ENCODE results near the gene KDM4C. TPM values are rescaled to one million over a fixed set of nuclear protein-coding genes. Genes with fewer than 3 reads are reported as not detected.

Gene KDM4C
- total and polyA plus RNA-seq, 8 donors: 6.7 to 129 (median 79.9) TPM

- TF ChIP-seq EP300 (IDR thresholded peaks at IDR 0.05): no peak
- no peak for TF ChIP-seq CTCF (IDR thresholded peaks at IDR 0.05)
- no peak for TF ChIP-seq POLR2A (IDR thresholded peaks at IDR 0.05)
- TF ChIP-seq POLR2AphosphoS5 (IDR thresholded peaks at IDR 0.05): no peak
- H3K27ac ChIP-seq: no peak overlapping the region
- intact Hi-C loops (cut with DNase I; ENCODE audit: low total_unique reads): no loop called here
- no peaks in the 10 kb centered on the region for H3K9me3 ChIP-seq
- WGBS, 5 donors: 40 to 66% (median 51%) methylated on average over 2 of the region's 2 CpGs
- H3K4me1 ChIP-seq: peaks cover 0 to 52% (median 18%) of the 10 kb centered on the region in 4 donors
- no peak for DNase-seq
- H3K27me3 ChIP-seq: no peaks in the 10 kb centered on the region
- H3K4me3 ChIP-seq: no peak overlapping the region
- no peaks in the 10 kb centered on the region for H3K36me3 ChIP-seq
Observed at GRCh38 chr9:6973089-6973488, 215.3 kb downstream of the KDM4C start.

- peaks cover 0 to 2% (median 0%) of the 10 kb centered on the region in 4 donors for H3K36me3 ChIP-seq
- no peaks in the 10 kb centered on the region for H3K9me3 ChIP-seq
- no peak for DNase-seq
- no peak for TF ChIP-seq POLR2AphosphoS5 (IDR thresholded peaks at IDR 0.05)
- no peak for TF ChIP-seq EP300 (IDR thresholded peaks at IDR 0.05)
- no peak for TF ChIP-seq POLR2A (IDR thresholded peaks at IDR 0.05)
- TF ChIP-seq CTCF (IDR thresholded peaks at IDR 0.05): no peak
- H3K4me3 ChIP-seq: no peak overlapping the region
- H3K4me1 ChIP-seq: peaks cover 0 to 46% (median 16%) of the 10 kb centered on the region in 4 donors
- H3K27ac ChIP-seq: no peak overlapping the region
- WGBS, 5 donors: 70 to 87% (median 82%) methylated on average over 2 of the region's 2 CpGs
- intact Hi-C loops (cut with DNase I; ENCODE audit: low total_unique reads): no loop called here
- no peaks in the 10 kb centered on the region for H3K27me3 ChIP-seq
Observed at GRCh38 chr9:6973762-6974161, 216.0 kb downstream of the KDM4C start.

GRCh38 chr9:6975198-6975597 lies 217.4 kb downstream of the KDM4C start:
- DNase-seq: no peak
- 31 to 66% (median 41%) methylated on average over 2 of the region's 2 CpGs for WGBS, 5 donors
- Histone ChIP-seq H3K4me1 (peaks cover 0 to 31% (median 11%) of the 10 kb centered on the region in 4 donors), H3K27me3 (no peaks in the 10 kb centered on the region), H3K9me3 (no peaks in the 10 kb centered on the region), H3K36me3 (peaks cover 0 to 3% (median 0%) of the 10 kb centered on the region in 4 donors), H3K4me3 (no peak overlapping the region), H3K27ac (peak overlapping the region in 2 of 5 donors; percentile 17 to 26)
- intact Hi-C loops (cut with DNase I; ENCODE audit: low total_unique reads): no loop called here
- TF ChIP-seq CTCF (IDR thresholded peaks at IDR 0.05): no peak
- TF ChIP-seq POLR2A (IDR thresholded peaks at IDR 0.05): no peak
- TF ChIP-seq POLR2AphosphoS5 (IDR thresholded peaks at IDR 0.05): no peak
- no peak for TF ChIP-seq EP300 (IDR thresholded peaks at IDR 0.05)

GRCh38 chr9:6977761-6978160 lies 220.0 kb downstream of the KDM4C start:
- Histone ChIP-seq H3K27me3 (no peaks in the 10 kb centered on the region), H3K9me3 (no peaks in the 10 kb centered on the region), H3K27ac (no peak overlapping the region), H3K4me1 (peaks cover 0 to 24% (median 8%) of the 10 kb centered on the region in 4 donors), H3K36me3 (peaks cover 0 to 22% (median 19%) of the 10 kb centered on the region in 4 donors), H3K4me3 (no peak overlapping the region)
- no peak for DNase-seq
- TF ChIP-seq EP300 (IDR thresholded peaks at IDR 0.05) (no peak), POLR2AphosphoS5 (IDR thresholded peaks at IDR 0.05) (no peak), POLR2A (IDR thresholded peaks at IDR 0.05) (no peak), CTCF (IDR thresholded peaks at IDR 0.05) (no peak)
- intact Hi-C loops (cut with DNase I; ENCODE audit: low total_unique reads): no loop called here
- WGBS, 5 donors: 88 to 100% (median 91%) methylated on average over 1 of the region's 1 CpG
